Stimulated activated CD4-positive, alpha-beta T cell treated with anti-CD3 and anti-CD28 coated beads, Interleukin-4, amount 100 ng/mL, for 24 hours (primary cell): ENCODE results near the gene HMGCR.

Experiments
- DNase-seq: peaks from one replicate; pipeline ENCODE4 v3.0.0-alpha.2; 2020

The HMGCR gene

GRCh38 chr5:75341934-75342333, 4.9 kb downstream of the HMGCR start:
- DNase-seq = no peak

- no peak for DNase-seq
Observed at GRCh38 chr5:75342836-75343235, 5.8 kb downstream of the HMGCR start.

GRCh38 chr5:75348241-75348640, 11.2 kb downstream of the HMGCR start:
- no peak for DNase-seq

- no peak for DNase-seq
Observed at GRCh38 chr5:75349663-75350062, 12.6 kb downstream of the HMGCR start.

- DNase-seq = no peak
Observed at GRCh38 chr5:75351139-75351926, 14.3 kb downstream of the HMGCR start.

GRCh38 chr5:75355236-75355635, 18.2 kb downstream of the HMGCR start:
- DNase-seq = no peak

- DNase-seq = no peak
Observed at GRCh38 chr5:75356719-75357118, 19.7 kb downstream of the HMGCR start.

GRCh38 chr5:75358117-75358516, 21.1 kb downstream of the HMGCR start:
- DNase-seq = no peak

GRCh38 chr5:75361310-75361709, 24.3 kb downstream of the HMGCR start:
- no peak for DNase-seq

- DNase-seq = no peak
Observed at GRCh38 chr5:75362474-75362975, 25.5 kb downstream of the HMGCR start.

GRCh38 chr5:75363111-75363510, 26.1 kb downstream of the HMGCR start:
- DNase-seq = no peak

GRCh38 chr5:75363726-75364495, 26.9 kb downstream of the HMGCR start:
- no peak for DNase-seq

GRCh38 chr5:75364571-75365280, 27.7 kb downstream of the HMGCR start:
- DNase-seq = no peak

- no peak for DNase-seq
Observed at GRCh38 chr5:75365740-75366139, 28.7 kb downstream of the HMGCR start.

GRCh38 chr5:75366787-75367186, 29.8 kb downstream of the HMGCR start:
- no peak for DNase-seq

GRCh38 chr5:75367401-75367800, 30.4 kb downstream of the HMGCR start:
- no peak for DNase-seq

- DNase-seq = no peak
Observed at GRCh38 chr5:75368391-75368790, 31.4 kb downstream of the HMGCR start.

GRCh38 chr5:75373862-75374261, 36.8 kb downstream of the HMGCR start:
- no peak for DNase-seq

- no peak for DNase-seq
Observed at GRCh38 chr5:75374394-75374814, 37.4 kb downstream of the HMGCR start.

- no peak for DNase-seq
Observed at GRCh38 chr5:75375414-75375813, 38.4 kb downstream of the HMGCR start.

- no peak for DNase-seq
Observed at GRCh38 chr5:75380099-75380498, 43.1 kb downstream of the HMGCR start.

- no peak for DNase-seq
Observed at GRCh38 chr5:75381456-75381855, 44.4 kb downstream of the HMGCR start.

GRCh38 chr5:75384218-75384617, 47.2 kb downstream of the HMGCR start:
- no peak for DNase-seq
